Suppressor macrophage treated with lipopolysaccharide for 4 hours (primary cell): ENCODE results near the gene ZNF853.
"Not testable (repeated sequence)": the region's sequence is repeated elsewhere in the genome, so short reads cannot be mapped to it uniquely, and the experiment has no call there.

Experiments used
- DNase-seq: peaks from one replicate; pipeline ENCODE4 v3.0.0-alpha.2; 2020

The ZNF853 gene

DNA sequence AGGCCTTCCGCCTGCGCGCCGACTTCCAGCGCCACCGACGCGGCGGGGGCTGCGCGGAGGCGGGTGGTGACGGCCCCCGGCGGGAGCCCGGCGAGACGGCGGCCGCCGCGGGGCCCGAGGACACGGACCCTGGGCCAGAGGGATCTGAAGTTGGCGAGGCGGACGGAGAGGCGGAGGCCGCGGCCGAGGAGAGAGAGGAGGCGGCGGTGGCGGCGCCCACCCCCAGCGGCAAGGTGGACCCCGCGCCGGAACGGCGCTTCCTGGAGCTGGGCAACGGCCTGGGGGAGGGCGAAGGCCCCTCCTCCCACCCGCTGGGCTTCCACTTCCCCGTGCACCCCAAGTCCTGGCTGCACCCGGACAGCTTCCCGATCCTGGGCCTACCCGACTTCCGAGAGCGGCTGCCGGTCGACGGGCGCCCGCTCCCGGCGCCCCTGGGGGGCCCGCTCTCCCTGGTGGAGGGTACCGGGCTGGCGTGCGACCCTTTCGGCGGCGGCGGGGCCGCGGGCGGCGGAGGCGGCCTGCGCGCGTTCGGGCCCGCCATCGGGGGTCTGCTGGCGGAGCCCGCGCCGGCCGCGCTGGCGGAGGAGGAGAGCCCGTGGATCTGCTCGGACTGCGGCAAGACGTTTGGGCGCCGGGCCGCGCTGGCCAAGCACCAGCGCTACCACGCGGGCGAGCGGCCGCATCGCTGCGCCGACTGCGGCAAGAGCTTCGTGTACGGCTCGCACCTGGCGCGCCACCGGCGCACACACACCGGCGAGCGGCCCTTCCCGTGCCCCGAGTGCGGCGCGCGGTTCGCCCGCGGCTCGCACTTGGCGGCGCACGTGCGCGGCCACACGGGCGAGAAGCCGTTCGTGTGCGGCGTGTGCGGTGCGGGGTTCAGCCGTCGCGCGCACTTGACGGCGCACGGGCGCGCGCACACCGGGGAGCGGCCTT lies 37.9 kb downstream of the ZNF853 start:
- no peak for DNase-seq

- DNase-seq, result no peak
Observed at GRCh38 chr7:6654113-6654841, 38.9 kb downstream of the ZNF853 start.

DNA sequence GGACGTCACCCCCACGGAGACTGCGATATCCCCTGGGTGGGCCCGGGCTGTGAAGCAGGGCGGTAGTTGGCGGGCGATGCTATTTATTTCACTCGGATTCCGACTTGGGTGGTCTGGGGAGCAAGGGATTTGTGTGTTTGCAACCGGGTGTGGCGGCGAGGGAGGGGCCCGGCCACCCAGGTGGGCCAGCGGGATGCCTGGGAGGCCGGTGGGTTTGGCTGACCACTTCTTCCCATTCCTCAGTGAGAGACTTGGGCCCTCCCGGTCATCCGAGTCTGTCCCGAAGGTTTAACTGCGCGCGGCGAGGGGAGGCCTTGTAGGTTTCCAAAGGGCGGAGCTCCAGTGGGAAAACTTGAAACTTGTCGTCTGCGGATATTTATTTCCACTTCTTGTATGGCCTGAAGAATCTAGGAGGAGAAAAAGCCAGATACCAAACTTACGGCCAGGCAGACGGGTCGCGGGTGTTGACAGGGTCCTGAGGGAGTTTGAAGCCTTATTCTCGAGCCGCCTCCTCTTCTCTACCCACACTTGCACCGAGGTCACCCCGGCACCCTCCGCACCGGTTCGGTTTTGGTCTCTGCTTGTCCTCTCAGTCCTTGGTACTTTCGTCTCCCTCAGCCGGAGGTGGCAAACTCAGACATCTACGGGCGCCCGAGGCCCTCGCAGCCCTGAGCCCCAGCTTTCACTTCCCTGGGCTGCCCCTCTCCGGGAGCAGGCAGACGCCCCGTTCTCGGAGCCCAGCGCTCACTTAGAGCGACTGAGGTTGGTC lies 39.6 kb downstream of the ZNF853 start:
- DNase-seq, result no peak

- no peak for DNase-seq
Observed at GRCh38 chr7:6655636-6656385, 40.4 kb downstream of the ZNF853 start.

DNA sequence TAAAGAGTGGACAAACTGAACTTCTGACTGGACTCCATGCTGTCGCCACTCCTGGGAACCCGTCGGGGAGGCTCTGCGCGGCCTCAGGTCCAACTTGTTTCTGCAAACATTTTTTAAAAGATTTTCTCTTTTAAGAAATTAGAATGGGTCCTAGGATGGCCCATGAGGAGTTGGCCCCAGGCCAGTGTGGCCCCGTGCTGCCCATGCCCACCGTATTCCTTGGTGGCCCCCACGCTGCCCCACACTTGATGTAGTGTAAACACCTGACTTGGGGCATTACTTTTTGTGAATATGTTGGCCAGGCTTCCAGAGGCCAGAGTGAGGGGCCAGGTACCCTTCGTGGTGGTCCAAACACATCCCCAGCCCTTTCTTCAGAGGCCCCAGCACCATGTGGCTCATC lies 41.0 kb downstream of the ZNF853 start:
- DNase-seq, result no peak

GRCh38 chr7:6658618-6659345 lies 43.4 kb downstream of the ZNF853 start:
- no peak for DNase-seq

DNA sequence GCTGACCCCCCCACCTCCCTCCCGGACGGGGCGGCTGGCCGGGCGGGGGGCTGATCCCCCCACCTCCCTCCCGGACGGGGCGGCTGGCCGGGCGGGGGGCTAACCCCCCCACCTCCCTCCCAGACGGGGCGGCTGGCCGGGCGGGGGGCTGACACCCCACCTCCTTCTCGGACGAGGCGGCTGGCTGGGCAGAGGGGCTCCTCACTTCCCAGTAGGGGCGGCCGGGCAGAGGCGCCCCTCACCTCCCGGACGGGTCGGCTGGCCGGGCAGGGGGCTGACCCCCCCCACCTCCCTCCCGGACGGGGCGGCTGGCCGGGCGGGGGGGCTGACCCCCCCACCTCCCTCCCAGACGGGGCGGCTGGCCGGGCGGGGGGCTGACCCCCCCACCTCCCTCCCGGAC lies 55.4 kb downstream of the ZNF853 start:
- not testable (repeated sequence) for DNase-seq
